ENCODE results near the gene ZNF571. TPM values are rescaled to one million over a fixed set of nuclear protein-coding genes. Genes with fewer than 3 reads are reported as not detected.

ZNF571 gene
- 1.7 and 5.4 TPM in 2 replicates for total RNA-seq

GRCh38 chr19:37594304-37594981 lies at the start of gene ZNF571, which contains the start of gene ZNF540:
TSS of gene ZNF571 (minus strand) at chr19:37594792. CDS start at chr19:37586676, 8,116 bp downstream.
TSS of gene ZNF540 (plus strand) at chr19:37594876. CDS start at chr19:37598448, 3,572 bp downstream.

Other genes starting within 250 kb of the ZNF571 start
- 3.3 and 6.2 TPM in 2 replicates for gene ZNF527, start 223.7 kb downstream of the ZNF571 start, total RNA-seq
- gene ZNF569, start 127.3 kb downstream of the ZNF571 start, total RNA-seq, result 8.6 and 13.5 TPM in 2 replicates
- gene ZNF570, start 125.4 kb downstream of the ZNF571 start, total RNA-seq, result 8.8 and 14.4 TPM in 2 replicates
- 0.58 and 3.4 TPM in 2 replicates for gene ZNF793, start 87.9 kb downstream of the ZNF571 start, total RNA-seq
- gene ZNF540, start 84 bp upstream of the ZNF571 start, total RNA-seq, result 0.19 and 2.3 TPM in 2 replicates
- 14.6 and 16.9 TPM in 2 replicates for gene ZFP30, start 60.7 kb upstream of the ZNF571 start, total RNA-seq
- gene ZNF607, start 125.0 kb upstream of the ZNF571 start, total RNA-seq, result 3.8 and 6.8 TPM in 2 replicates
- 4.4 and 8.5 TPM in 2 replicates for gene ZNF573, start 184.8 kb upstream of the ZNF571 start, total RNA-seq

Measured in regular cardiac myocyte (primary cell).